Measurements from ENCODE around the gene LPCAT2. TPM values are rescaled to one million over a fixed set of nuclear protein-coding genes. Genes with fewer than 3 reads are reported as not detected.

LPCAT2 gene
- total and polyA plus RNA-seq, 2 of the 13 experiments (the other 11 are each of a cell fraction or from before 2014, with no cell fraction given) = 9.9 to 17.6 TPM

DNA sequence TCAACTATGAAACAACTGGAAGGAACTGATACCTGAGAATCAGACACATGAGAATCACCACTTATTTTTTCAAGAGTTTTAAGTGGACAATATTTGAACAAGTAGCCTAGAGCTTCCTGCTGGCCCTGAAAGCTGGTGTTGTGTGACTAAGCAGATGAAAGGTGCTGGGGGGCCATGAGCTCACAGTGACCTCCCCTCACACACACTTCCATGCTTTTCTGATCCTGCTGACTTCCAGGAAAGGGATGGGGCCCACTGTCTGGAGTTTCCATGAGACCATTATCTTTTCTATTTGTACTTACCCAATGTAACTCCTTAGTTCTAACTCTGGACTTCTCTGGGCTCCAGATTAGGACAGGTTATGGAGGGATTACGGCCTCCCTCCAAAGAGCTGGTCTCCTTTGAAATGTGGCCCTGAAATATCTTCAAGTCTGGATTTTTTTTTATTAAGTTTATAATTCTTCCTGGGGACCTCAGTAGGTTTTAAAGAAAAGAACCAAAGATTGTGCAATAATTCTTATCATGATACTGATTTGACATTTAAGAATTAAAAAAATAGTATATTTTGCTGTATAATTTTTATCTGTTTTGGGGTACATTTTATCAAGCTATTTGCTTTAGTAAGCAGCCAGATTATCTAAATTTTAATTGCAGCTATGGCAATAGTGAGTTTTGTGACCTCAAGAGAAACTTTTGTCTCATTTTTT lies 62.5 kb downstream of the LPCAT2 start (continued):
- TF ChIP-seq ZNF558 (CRISPR knock-in tag; IDR thresholded peaks at IDR 0.05; ENCODE audit: borderline replicate concordance) (no peak), STAG1 (CRISPR knock-in tag; IDR thresholded peaks at IDR 0.05) (no peak), ZNF543 (CRISPR knock-in tag; IDR thresholded peaks at IDR 0.05) (no peak), ZNF552 (CRISPR knock-in tag; IDR thresholded peaks at IDR 0.05; ENCODE audit: borderline replicate concordance) (no peak), ARNT (IDR thresholded peaks at IDR 0.05) (no peak), ZNF614 (CRISPR knock-in tag; IDR thresholded peaks at IDR 0.05; ENCODE audit: borderline replicate concordance) (0 out of 2 replicates have a peak, but pooled peaks have one; percentile 38), ZNF619 (CRISPR knock-in tag; IDR thresholded peaks at IDR 0.05) (no peak), PITX1 (CRISPR knock-in tag; IDR thresholded peaks at IDR 0.05) (no peak), ZSCAN12 (CRISPR knock-in tag; IDR thresholded peaks at IDR 0.05) (no peak), FOXA3 (CRISPR knock-in tag; IDR thresholded peaks at IDR 0.05) (peak; percentile 76), FOSL2 (CRISPR knock-in tag; IDR thresholded peaks at IDR 0.05) (peak; percentile 93), MIXL1 (CRISPR knock-in tag; IDR thresholded peaks at IDR 0.05) (no peak), SOX6 (IDR thresholded peaks at IDR 0.05) (no peak), SOX6 (CRISPR knock-in tag; IDR thresholded peaks at IDR 0.05) (peak; percentile 88), ZNF232 (CRISPR knock-in tag; IDR thresholded peaks at IDR 0.05; ENCODE audit: borderline replicate concordance) (no peak), KAT8 (CRISPR knock-in tag; IDR thresholded peaks at IDR 0.05) (peak; percentile 16; the same call in 1 of the 2 replicates), HNRNPLL (IDR thresholded peaks at IDR 0.05; ENCODE audit: low read depth, low read length, poor library complexity, severe bottlenecking) (no peak)
- TF ChIP-seq, protein P1, sequence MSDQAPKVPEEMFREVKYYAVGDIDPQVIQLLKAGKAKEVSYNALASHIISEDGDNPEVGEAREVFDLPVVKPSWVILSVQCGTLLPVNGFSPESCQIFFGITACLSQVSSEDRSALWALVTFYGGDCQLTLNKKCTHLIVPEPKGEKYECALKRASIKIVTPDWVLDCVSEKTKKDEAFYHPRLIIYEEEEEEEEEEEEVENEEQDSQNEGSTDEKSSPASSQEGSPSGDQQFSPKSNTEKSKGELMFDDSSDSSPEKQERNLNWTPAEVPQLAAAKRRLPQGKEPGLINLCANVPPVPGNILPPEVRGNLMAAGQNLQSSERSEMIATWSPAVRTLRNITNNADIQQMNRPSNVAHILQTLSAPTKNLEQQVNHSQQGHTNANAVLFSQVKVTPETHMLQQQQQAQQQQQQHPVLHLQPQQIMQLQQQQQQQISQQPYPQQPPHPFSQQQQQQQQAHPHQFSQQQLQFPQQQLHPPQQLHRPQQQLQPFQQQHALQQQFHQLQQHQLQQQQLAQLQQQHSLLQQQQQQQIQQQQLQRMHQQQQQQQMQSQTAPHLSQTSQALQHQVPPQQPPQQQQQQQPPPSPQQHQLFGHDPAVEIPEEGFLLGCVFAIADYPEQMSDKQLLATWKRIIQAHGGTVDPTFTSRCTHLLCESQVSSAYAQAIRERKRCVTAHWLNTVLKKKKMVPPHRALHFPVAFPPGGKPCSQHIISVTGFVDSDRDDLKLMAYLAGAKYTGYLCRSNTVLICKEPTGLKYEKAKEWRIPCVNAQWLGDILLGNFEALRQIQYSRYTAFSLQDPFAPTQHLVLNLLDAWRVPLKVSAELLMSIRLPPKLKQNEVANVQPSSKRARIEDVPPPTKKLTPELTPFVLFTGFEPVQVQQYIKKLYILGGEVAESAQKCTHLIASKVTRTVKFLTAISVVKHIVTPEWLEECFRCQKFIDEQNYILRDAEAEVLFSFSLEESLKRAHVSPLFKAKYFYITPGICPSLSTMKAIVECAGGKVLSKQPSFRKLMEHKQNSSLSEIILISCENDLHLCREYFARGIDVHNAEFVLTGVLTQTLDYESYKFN (CRISPR knock-in tag; conservative IDR thresholded peaks at IDR 0.05) = peak; percentile 67; the same call in 1 of the 2 replicates
- TF ChIP-seq, protein P2, sequence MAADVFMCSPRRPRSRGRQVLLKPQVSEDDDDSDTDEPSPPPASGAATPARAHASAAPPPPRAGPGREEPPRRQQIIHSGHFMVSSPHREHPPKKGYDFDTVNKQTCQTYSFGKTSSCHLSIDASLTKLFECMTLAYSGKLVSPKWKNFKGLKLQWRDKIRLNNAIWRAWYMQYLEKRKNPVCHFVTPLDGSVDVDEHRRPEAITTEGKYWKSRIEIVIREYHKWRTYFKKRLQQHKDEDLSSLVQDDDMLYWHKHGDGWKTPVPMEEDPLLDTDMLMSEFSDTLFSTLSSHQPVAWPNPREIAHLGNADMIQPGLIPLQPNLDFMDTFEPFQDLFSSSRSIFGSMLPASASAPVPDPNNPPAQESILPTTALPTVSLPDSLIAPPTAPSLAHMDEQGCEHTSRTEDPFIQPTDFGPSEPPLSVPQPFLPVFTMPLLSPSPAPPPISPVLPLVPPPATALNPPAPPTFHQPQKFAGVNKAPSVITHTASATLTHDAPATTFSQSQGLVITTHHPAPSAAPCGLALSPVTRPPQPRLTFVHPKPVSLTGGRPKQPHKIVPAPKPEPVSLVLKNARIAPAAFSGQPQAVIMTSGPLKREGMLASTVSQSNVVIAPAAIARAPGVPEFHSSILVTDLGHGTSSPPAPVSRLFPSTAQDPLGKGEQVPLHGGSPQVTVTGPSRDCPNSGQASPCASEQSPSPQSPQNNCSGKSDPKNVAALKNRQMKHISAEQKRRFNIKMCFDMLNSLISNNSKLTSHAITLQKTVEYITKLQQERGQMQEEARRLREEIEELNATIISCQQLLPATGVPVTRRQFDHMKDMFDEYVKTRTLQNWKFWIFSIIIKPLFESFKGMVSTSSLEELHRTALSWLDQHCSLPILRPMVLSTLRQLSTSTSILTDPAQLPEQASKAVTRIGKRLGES (CRISPR knock-in tag; IDR thresholded peaks at IDR 0.05; ENCODE audit: borderline replicate concordance) = no peak
- TF ChIP-seq, protein P3, sequence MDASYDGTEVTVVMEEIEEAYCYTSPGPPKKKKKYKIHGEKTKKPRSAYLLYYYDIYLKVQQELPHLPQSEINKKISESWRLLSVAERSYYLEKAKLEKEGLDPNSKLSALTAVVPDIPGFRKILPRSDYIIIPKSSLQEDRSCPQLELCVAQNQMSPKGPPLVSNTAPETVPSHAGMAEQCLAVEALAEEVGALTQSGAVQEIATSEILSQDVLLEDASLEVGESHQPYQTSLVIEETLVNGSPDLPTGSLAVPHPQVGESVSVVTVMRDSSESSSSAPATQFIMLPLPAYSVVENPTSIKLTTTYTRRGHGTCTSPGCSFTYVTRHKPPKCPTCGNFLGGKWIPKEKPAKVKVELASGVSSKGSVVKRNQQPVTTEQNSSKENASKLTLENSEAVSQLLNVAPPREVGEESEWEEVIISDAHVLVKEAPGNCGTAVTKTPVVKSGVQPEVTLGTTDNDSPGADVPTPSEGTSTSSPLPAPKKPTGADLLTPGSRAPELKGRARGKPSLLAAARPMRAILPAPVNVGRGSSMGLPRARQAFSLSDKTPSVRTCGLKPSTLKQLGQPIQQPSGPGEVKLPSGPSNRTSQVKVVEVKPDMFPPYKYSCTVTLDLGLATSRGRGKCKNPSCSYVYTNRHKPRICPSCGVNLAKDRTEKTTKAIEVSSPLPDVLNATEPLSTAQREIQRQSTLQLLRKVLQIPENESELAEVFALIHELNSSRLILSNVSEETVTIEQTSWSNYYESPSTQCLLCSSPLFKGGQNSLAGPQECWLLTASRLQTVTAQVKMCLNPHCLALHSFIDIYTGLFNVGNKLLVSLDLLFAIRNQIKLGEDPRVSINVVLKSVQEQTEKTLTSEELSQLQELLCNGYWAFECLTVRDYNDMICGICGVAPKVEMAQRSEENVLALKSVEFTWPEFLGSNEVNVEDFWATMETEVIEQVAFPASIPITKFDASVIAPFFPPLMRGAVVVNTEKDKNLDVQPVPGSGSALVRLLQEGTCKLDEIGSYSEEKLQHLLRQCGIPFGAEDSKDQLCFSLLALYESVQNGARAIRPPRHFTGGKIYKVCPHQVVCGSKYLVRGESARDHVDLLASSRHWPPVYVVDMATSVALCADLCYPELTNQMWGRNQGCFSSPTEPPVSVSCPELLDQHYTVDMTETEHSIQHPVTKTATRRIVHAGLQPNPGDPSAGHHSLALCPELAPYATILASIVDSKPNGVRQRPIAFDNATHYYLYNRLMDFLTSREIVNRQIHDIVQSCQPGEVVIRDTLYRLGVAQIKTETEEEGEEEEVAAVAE (CRISPR knock-in tag; IDR thresholded peaks at IDR 0.05; ENCODE audit: borderline replicate concordance) = 0 out of 2 replicates have a peak, but pooled peaks have one; percentile 34

Data from HepG2 (cell line).